AG04450 (cell line): ENCODE data around the gene SPINK5. TPM values are rescaled to one million over a fixed set of nuclear protein-coding genes. Genes with fewer than 3 reads are reported as not detected.

Source experiments
- polyA plus RNA-seq: library from polyadenylated mRNA; depleted of rRNA; stranded (reverse); fragments of >200 nt; gene quantifications from 2 replicates; pipeline ENCODE4 v1.2.3, GENCODE V29; 2011; rRNA removed

The SPINK5 gene
- polyA plus RNA-seq, 1 experiment: not detected

Other genes with a start within 250 kb of the SPINK5 start
- not detected in 2 replicates for gene SPINK1, start 232.3 kb upstream of the SPINK5 start, polyA plus RNA-seq
- gene SCGB3A2, start 185.3 kb upstream of the SPINK5 start, polyA plus RNA-seq: not detected in 2 replicates
- not detected in 2 replicates for gene C5orf46, start 157.4 kb upstream of the SPINK5 start, polyA plus RNA-seq
- not detected in 2 replicates for gene SPINK14, start 104.6 kb downstream of the SPINK5 start, polyA plus RNA-seq
- gene SPINK6, start 139.1 kb downstream of the SPINK5 start, polyA plus RNA-seq: not detected in 2 replicates
- not detected in 2 replicates for gene MARCOL, start 174.5 kb downstream of the SPINK5 start, polyA plus RNA-seq
- gene SPINK13, start 204.8 kb downstream of the SPINK5 start, polyA plus RNA-seq: not detected in 2 replicates
- gene SPINK7, start 248.4 kb downstream of the SPINK5 start, polyA plus RNA-seq: not detected in 2 replicates